SK-N-SH (cell line): ENCODE measurements around the gene ZNF648. TPM values are rescaled to one million over a fixed set of nuclear protein-coding genes. Genes with fewer than 3 reads are reported as not detected.

Experiments used
- CTCF ChIA-PET: fragments of 300-600, 350-600 bp; formaldehyde crosslinking; extraction: SDS; loops from one replicate; lab custom pipeline; 2021; lab: Yijun Ruan, JAX
- POLR2A ChIA-PET: fragments of 350-600 bp; sonication (Branson Sonifier 250); formaldehyde crosslinking; extraction: SDS; loops from one replicate; lab custom pipeline; 2020; ENCODE audit warnings: antibody characterized with exemption, inconsistent platforms; lab: Yijun Ruan, JAX
- DNase-seq: peaks from one replicate; pipeline ENCODE4 v3.0.0; 2012
- H2AFZ ChIP-seq: fragments of 200-600 bp; sonication (generic); 2 replicates; pipeline ENCODE4 v1.8.1; 2016; ENCODE audit warnings: antibody characterized with exemption, mild to moderate bottlenecking, low read depth
- H3F3A ChIP-seq: fragments of 200-600 bp; sonication (generic); replicated peaks from 2 replicates; pipeline ENCODE3; 2016; ENCODE audit warnings: antibody characterized with exemption, mild to moderate bottlenecking; ENCODE audit not compliant: insufficient read depth
- H3K27ac ChIP-seq, 2 experiments: fragments of 200-500 bp in 1 of 2; fragments of 200-600 bp in 1 of 2; sonication (Bioruptor generic) in 1 of 2; sonication (generic), shearing (Covaris generic) in 1 of 2; 2 replicates each; pipeline versions ENCODE4 v1.5.1 to v1.6.1; 2014 to 2016; ENCODE audit warnings: low read depth in 2 of 2, inconsistent platforms in 1 of 2, low read length in 1 of 2, mild to moderate bottlenecking in 1 of 2, mixed read lengths in 1 of 2
- H3K27me3 ChIP-seq: fragments of 200-600 bp; sonication (generic), shearing (Covaris generic); 2 replicates; pipeline ENCODE4 v1.6.1; 2016; ENCODE audit warnings: mixed run types; ENCODE audit not compliant: insufficient read depth
- H3K36me3 ChIP-seq, 2 experiments: fragments of 200-500 bp in 1 of 2; fragments of 200-600 bp in 1 of 2; sonication (Bioruptor generic) in 1 of 2; sonication (generic) in 1 of 2; replicated peaks in 1 of 2; 2 replicates each; pipeline versions ENCODE3 to v1.5.1; 2014 to 2016; ENCODE audit warnings: low read length in 1 of 2, mild to moderate bottlenecking in 1 of 2; ENCODE audit not compliant: insufficient read depth in 2 of 2, control insufficient read depth in 1 of 2
- H3K4me1 ChIP-seq, 2 experiments: fragments of 200-500 bp in 1 of 2; fragments of 200-600 bp in 1 of 2; sonication (Bioruptor generic) in 1 of 2; sonication (generic), shearing (Covaris generic) in 1 of 2; 2 replicates each; pipeline versions ENCODE4 v1.5.1 to v1.6.1; 2014 to 2016; ENCODE audit warnings: low read depth in 1 of 2, low read length in 1 of 2, mixed run types in 1 of 2; ENCODE audit not compliant: insufficient read depth in 2 of 2, control insufficient read depth in 1 of 2
- H3K4me2 ChIP-seq: fragments of 200-600 bp; sonication (generic), shearing (Covaris generic); 2 replicates; pipeline ENCODE4 v1.6.1; 2017; ENCODE audit warnings: mixed run types
- H3K4me3 ChIP-seq, 2 experiments: fragments of 200-500 bp in 1 of 2; fragments of 200-600 bp in 1 of 2; sonication (Bioruptor generic) in 1 of 2; sonication (generic), shearing (Covaris generic) in 1 of 2; 2 replicates each; pipeline versions ENCODE4 v1.5.1 to v1.8.1; 2014 to 2016; ENCODE audit warnings: low read depth in 2 of 2, inconsistent platforms in 1 of 2, low read length in 1 of 2, mild to moderate bottlenecking in 1 of 2, mixed read lengths in 1 of 2, moderate library complexity in 1 of 2
- H3K79me2 ChIP-seq: fragments of 200-600 bp; sonication (generic); 2 replicates; pipeline ENCODE4 v1.8.1; 2017; ENCODE audit warnings: mild to moderate bottlenecking; ENCODE audit not compliant: insufficient read depth
- H3K9ac ChIP-seq: fragments of 200-600 bp; sonication (generic); 2 replicates; pipeline ENCODE4 v1.6.1; 2017; ENCODE audit warnings: mixed run types
- H3K9me2 ChIP-seq: fragments of 200-600 bp; sonication (generic); 2 replicates; pipeline ENCODE4 v1.6.1; 2017; ENCODE audit warnings: mixed run types
- H3K9me3 ChIP-seq: fragments of 200-600 bp; sonication (generic); 2 replicates; pipeline ENCODE4 v1.6.1; 2017; ENCODE audit warnings: mixed run types, mild to moderate bottlenecking, moderate library complexity
- H4K20me1 ChIP-seq: fragments of 200-600 bp; sonication (generic); 2 replicates; pipeline ENCODE4 v1.6.1; 2017; ENCODE audit warnings: mild to moderate bottlenecking, mixed run types; ENCODE audit not compliant: insufficient read depth
- CHD2 ChIP-seq: fragments of 150-350 bp; IDR thresholded peaks from 2 replicates; pipeline ENCODE4 v1.6.1; 2018; ENCODE audit warnings: low read length; ENCODE audit not compliant: partially characterized antibody
- ELF1 ChIP-seq: IDR thresholded peaks from 2 replicates; pipeline ENCODE4 v1.4.0; 2012
- EP300 ChIP-seq, 2 experiments: IDR thresholded peaks; 2 replicates each; pipeline versions ENCODE4 v1.4.0 to v1.6.1; 2012; ENCODE audit warnings: borderline replicate concordance in 1 of 2, low read depth in 1 of 2, low read length in 1 of 2
- EZH2phosphoT487 ChIP-seq: fragments of 200-600 bp; sonication (generic); IDR thresholded peaks from 2 replicates; pipeline ENCODE4 v1.6.1; 2017; ENCODE audit warnings: low read depth, mixed run types, mild to moderate bottlenecking, antibody characterized with exemption, moderate library complexity, borderline replicate concordance
- FOXM1 ChIP-seq: IDR thresholded peaks from 2 replicates; pipeline ENCODE4 v1.4.0; 2012; ENCODE audit warnings: low read depth, mild to moderate bottlenecking
- GATA2 ChIP-seq: sonication (generic); formaldehyde crosslinking; IDR thresholded peaks from 2 replicates; pipeline ENCODE4 v1.5.0; 2020; ENCODE audit warnings: mild to moderate bottlenecking, missing genetic modification reagents
- IRF3 ChIP-seq: fragments of 150-350 bp; IDR thresholded peaks from 2 replicates; pipeline ENCODE4 v1.6.1; 2016; ENCODE audit warnings: mild to moderate bottlenecking, low read depth, low read length
- JUND ChIP-seq: IDR thresholded peaks from 2 replicates; pipeline ENCODE4 v1.4.0; 2012
- MAX ChIP-seq: IDR thresholded peaks from 2 replicates; pipeline ENCODE4 v1.4.0; 2012; ENCODE audit warnings: low read depth
- MEF2A ChIP-seq: IDR thresholded peaks from 2 replicates; pipeline ENCODE4 v1.4.0; 2012; ENCODE audit warnings: low read depth, borderline replicate concordance
- PBX3 ChIP-seq: IDR thresholded peaks from 2 replicates; pipeline ENCODE4; 2012
- POLR2AphosphoS5 ChIP-seq: IDR thresholded peaks from 2 replicates; pipeline ENCODE4 v1.6.1; 2012; ENCODE audit warnings: low read depth, low read length
- RFX5 ChIP-seq: IDR thresholded peaks from 2 replicates; pipeline ENCODE4 v1.6.1; 2012; ENCODE audit warnings: mild to moderate bottlenecking, improper control_type of control experiment, low read length
- RXRA ChIP-seq: IDR thresholded peaks from 2 replicates; pipeline ENCODE4 v1.4.0; 2012; ENCODE audit warnings: low read depth, mild to moderate bottlenecking, borderline replicate concordance
- SIN3A ChIP-seq: IDR thresholded peaks from 2 replicates; pipeline ENCODE4 v1.6.1; 2012; ENCODE audit warnings: low read depth, mild to moderate bottlenecking, low read length, moderate library complexity, borderline replicate concordance
- SMC3 ChIP-seq: IDR thresholded peaks from 2 replicates; pipeline ENCODE4 v1.6.1; 2012; ENCODE audit warnings: low read depth, low read length, improper control_type of control experiment
- USF1 ChIP-seq: IDR thresholded peaks from 2 replicates; pipeline ENCODE4 v1.4.0; 2012; ENCODE audit warnings: low read depth, borderline replicate concordance
- USF2 ChIP-seq: fragments of 150-350 bp; IDR thresholded peaks from 2 replicates; pipeline ENCODE4 v1.6.1; 2017; ENCODE audit warnings: antibody characterized with exemption, low read length, low read depth, borderline replicate concordance
- YY1 ChIP-seq: IDR thresholded peaks from 2 replicates; pipeline ENCODE4 v1.4.0; 2012; ENCODE audit warnings: low read depth, mild to moderate bottlenecking
- WGBS: methylation state at CpG from one replicate; pipeline ENCODE4 v1.1.6; 2017; ENCODE audit warnings: low lambda C conversion rate; 5-methylcytosine and 5-hydroxymethylcytosine counted together
- polyA plus RNA-seq, 3 experiments: library from polyadenylated mRNA; depleted of rRNA; stranded (reverse); fragments of >200 nt; gene quantifications; 2 replicates each; pipeline ENCODE4 v1.2.3, GENCODE V29; 2012

ZNF648 gene
- polyA plus RNA-seq, 1 of the 3 experiments (the other 2 are of a cell fraction), result not detected

- Histone ChIP-seq H3K9ac (no peak overlapping the region), H3K27ac (no peak overlapping the region), H4K20me1 (no peaks in the 10 kb centered on the region), H2AFZ (no peak overlapping the region), H3K27me3 (no peaks in the 10 kb centered on the region), H3K9me3 (no peaks in the 10 kb centered on the region), H3K4me3 (no peak overlapping the region), H3K79me2 (no peaks in the 10 kb centered on the region), H3F3A (no peaks in the 10 kb centered on the region), H3K36me3 (no peaks in the 10 kb centered on the region), H3K9me2 (no peaks in the 10 kb centered on the region), H3K4me1 (no peaks in the 10 kb centered on the region; a peak in 1 of 4 replicates), H3K4me2 (no peak overlapping the region)
- TF ChIP-seq POLR2AphosphoS5 (no peak), RXRA (no peak), MAX (no peak), ELF1 (no peak), FOXM1 (no peak), IRF3 (no peak), GATA2 (CRISPR knock-in tag) (no peak), SIN3A (no peak), USF1 (no peak)
- DNase-seq, result no peak
- 14% methylated on average over 1 of the region's 1 CpG for WGBS
- CTCF ChIA-PET, result interaction anchor here (1.2 kb wide), 2 partner anchors 19 to 583 kb away, joined by 4 read pairs; no protein-coding TSS in a partner anchor
- POLR2A ChIA-PET, result no interaction called here
These were observed 711 bp upstream of the ZNF648 start for GRCh38 chr1:182062223-182062622.

- TF ChIP-seq FOXM1 (no peak), MEF2A (no peak), YY1 (no peak), SIN3A (no peak), CHD2 (no peak), SMC3 (no peak), RFX5 (no peak), PBX3 (no peak), IRF3 (no peak), MAX (no peak), RXRA (no peak), USF1 (no peak), EP300 (IDR thresholded peaks at IDR 0.05; ENCODE audit: borderline replicate concordance in 1 of 2, low read depth in 1 of 2, low read length in 1 of 2) (no peak), EZH2phosphoT487 (no peak), USF2 (no peak), JUND (no peak)
- no peak overlapping the region for H3K4me2 ChIP-seq
- no peak overlapping the region for H3K27ac ChIP-seq
- no peaks in the 10 kb centered on the region for H3K36me3 ChIP-seq
- DNase-seq, result no peak
- H3F3A ChIP-seq, result no peaks in the 10 kb centered on the region
- no peaks in the 10 kb centered on the region for H3K79me2 ChIP-seq
- H3K9me2 ChIP-seq, result no peaks in the 10 kb centered on the region
- 25% methylated on average over 6 of the region's 6 CpGs for WGBS
- H3K4me1 ChIP-seq, result no peaks in the 10 kb centered on the region; a peak in 1 of 4 replicates
- H3K9ac ChIP-seq, result no peak overlapping the region
- no peaks in the 10 kb centered on the region for H3K9me3 ChIP-seq
- H3K27me3 ChIP-seq, result no peaks in the 10 kb centered on the region
- no peak overlapping the region for H2AFZ ChIP-seq
- CTCF ChIA-PET, result no interaction called here
- H3K4me3 ChIP-seq, result no peak overlapping the region
- POLR2A ChIA-PET, result no interaction called here
- no peaks in the 10 kb centered on the region for H4K20me1 ChIP-seq
These were observed 635 bp downstream of the ZNF648 start for GRCh38 chr1:182060877-182061276.
